SK-N-SH (cell line): ENCODE measurements around the gene NKAIN1. TPM values are rescaled to one million over a fixed set of nuclear protein-coding genes. Genes with fewer than 3 reads are reported as not detected.

Experiments used
- CTCF ChIA-PET: fragments of 300-600, 350-600 bp; formaldehyde crosslinking; extraction: SDS; loops from one replicate; lab custom pipeline; 2021; lab: Yijun Ruan, JAX
- POLR2A ChIA-PET: fragments of 350-600 bp; sonication (Branson Sonifier 250); formaldehyde crosslinking; extraction: SDS; loops from one replicate; lab custom pipeline; 2020; ENCODE audit warnings: antibody characterized with exemption, inconsistent platforms; lab: Yijun Ruan, JAX
- DNase-seq: peaks from one replicate; pipeline ENCODE4 v3.0.0; 2012
- H2AFZ ChIP-seq: fragments of 200-600 bp; sonication (generic); 2 replicates; pipeline ENCODE4 v1.8.1; 2016; ENCODE audit warnings: antibody characterized with exemption, mild to moderate bottlenecking, low read depth
- H3F3A ChIP-seq: fragments of 200-600 bp; sonication (generic); replicated peaks from 2 replicates; pipeline ENCODE3; 2016; ENCODE audit warnings: antibody characterized with exemption, mild to moderate bottlenecking; ENCODE audit not compliant: insufficient read depth
- H3K27ac ChIP-seq, 2 experiments: fragments of 200-500 bp in 1 of 2; fragments of 200-600 bp in 1 of 2; sonication (Bioruptor generic) in 1 of 2; sonication (generic), shearing (Covaris generic) in 1 of 2; 2 replicates each; pipeline versions ENCODE4 v1.5.1 to v1.6.1; 2014 to 2016; ENCODE audit warnings: low read depth in 2 of 2, inconsistent platforms in 1 of 2, low read length in 1 of 2, mild to moderate bottlenecking in 1 of 2, mixed read lengths in 1 of 2
- H3K27me3 ChIP-seq: fragments of 200-600 bp; sonication (generic), shearing (Covaris generic); 2 replicates; pipeline ENCODE4 v1.6.1; 2016; ENCODE audit warnings: mixed run types; ENCODE audit not compliant: insufficient read depth
- H3K36me3 ChIP-seq, 2 experiments: fragments of 200-500 bp in 1 of 2; fragments of 200-600 bp in 1 of 2; sonication (Bioruptor generic) in 1 of 2; sonication (generic) in 1 of 2; replicated peaks in 1 of 2; 2 replicates each; pipeline versions ENCODE3 to v1.5.1; 2014 to 2016; ENCODE audit warnings: low read length in 1 of 2, mild to moderate bottlenecking in 1 of 2; ENCODE audit not compliant: insufficient read depth in 2 of 2, control insufficient read depth in 1 of 2
- H3K4me1 ChIP-seq, 2 experiments: fragments of 200-500 bp in 1 of 2; fragments of 200-600 bp in 1 of 2; sonication (Bioruptor generic) in 1 of 2; sonication (generic), shearing (Covaris generic) in 1 of 2; 2 replicates each; pipeline versions ENCODE4 v1.5.1 to v1.6.1; 2014 to 2016; ENCODE audit warnings: low read depth in 1 of 2, low read length in 1 of 2, mixed run types in 1 of 2; ENCODE audit not compliant: insufficient read depth in 2 of 2, control insufficient read depth in 1 of 2
- H3K4me2 ChIP-seq: fragments of 200-600 bp; sonication (generic), shearing (Covaris generic); 2 replicates; pipeline ENCODE4 v1.6.1; 2017; ENCODE audit warnings: mixed run types
- H3K4me3 ChIP-seq, 2 experiments: fragments of 200-500 bp in 1 of 2; fragments of 200-600 bp in 1 of 2; sonication (Bioruptor generic) in 1 of 2; sonication (generic), shearing (Covaris generic) in 1 of 2; 2 replicates each; pipeline versions ENCODE4 v1.5.1 to v1.8.1; 2014 to 2016; ENCODE audit warnings: low read depth in 2 of 2, inconsistent platforms in 1 of 2, low read length in 1 of 2, mild to moderate bottlenecking in 1 of 2, mixed read lengths in 1 of 2, moderate library complexity in 1 of 2
- H3K79me2 ChIP-seq: fragments of 200-600 bp; sonication (generic); 2 replicates; pipeline ENCODE4 v1.8.1; 2017; ENCODE audit warnings: mild to moderate bottlenecking; ENCODE audit not compliant: insufficient read depth
- H3K9ac ChIP-seq: fragments of 200-600 bp; sonication (generic); 2 replicates; pipeline ENCODE4 v1.6.1; 2017; ENCODE audit warnings: mixed run types
- H3K9me2 ChIP-seq: fragments of 200-600 bp; sonication (generic); 2 replicates; pipeline ENCODE4 v1.6.1; 2017; ENCODE audit warnings: mixed run types
- H3K9me3 ChIP-seq: fragments of 200-600 bp; sonication (generic); 2 replicates; pipeline ENCODE4 v1.6.1; 2017; ENCODE audit warnings: mixed run types, mild to moderate bottlenecking, moderate library complexity
- H4K20me1 ChIP-seq: fragments of 200-600 bp; sonication (generic); 2 replicates; pipeline ENCODE4 v1.6.1; 2017; ENCODE audit warnings: mild to moderate bottlenecking, mixed run types; ENCODE audit not compliant: insufficient read depth
- JUND ChIP-seq: IDR thresholded peaks from 2 replicates; pipeline ENCODE4 v1.4.0; 2012
- RAD21 ChIP-seq: IDR thresholded peaks from 2 replicates; pipeline ENCODE4 v1.6.1; 2012; ENCODE audit warnings: mild to moderate bottlenecking, low read length
- SMC3 ChIP-seq: IDR thresholded peaks from 2 replicates; pipeline ENCODE4 v1.6.1; 2012; ENCODE audit warnings: low read depth, low read length, improper control_type of control experiment
- WGBS: methylation state at CpG from one replicate; pipeline ENCODE4 v1.1.6; 2017; ENCODE audit warnings: low lambda C conversion rate; 5-methylcytosine and 5-hydroxymethylcytosine counted together
- polyA plus RNA-seq, 3 experiments: library from polyadenylated mRNA; depleted of rRNA; stranded (reverse); fragments of >200 nt; gene quantifications; 2 replicates each; pipeline ENCODE4 v1.2.3, GENCODE V29; 2012
- TF ChIP-seq, protein P1 (sequence below): IDR thresholded peaks from 2 replicates; pipeline ENCODE4 v1.4.0; 2012; ENCODE audit warnings: low read depth, borderline replicate concordance
- TF ChIP-seq, protein P2 (sequence below): IDR thresholded peaks from 2 replicates; pipeline ENCODE4 v1.6.1; 2012; ENCODE audit warnings: mild to moderate bottlenecking, low read depth, low read length, moderate library complexity
- TF ChIP-seq, protein P3 (sequence below): fragments of 200-600 bp; sonication (generic); IDR thresholded peaks from 2 replicates; pipeline ENCODE4 v1.6.1; 2017; ENCODE audit warnings: antibody characterized with exemption, mild to moderate bottlenecking, moderate library complexity

Gene NKAIN1
- polyA plus RNA-seq, 1 of the 3 experiments (the other 2 are of a cell fraction), result 0.54 TPM

DNA sequence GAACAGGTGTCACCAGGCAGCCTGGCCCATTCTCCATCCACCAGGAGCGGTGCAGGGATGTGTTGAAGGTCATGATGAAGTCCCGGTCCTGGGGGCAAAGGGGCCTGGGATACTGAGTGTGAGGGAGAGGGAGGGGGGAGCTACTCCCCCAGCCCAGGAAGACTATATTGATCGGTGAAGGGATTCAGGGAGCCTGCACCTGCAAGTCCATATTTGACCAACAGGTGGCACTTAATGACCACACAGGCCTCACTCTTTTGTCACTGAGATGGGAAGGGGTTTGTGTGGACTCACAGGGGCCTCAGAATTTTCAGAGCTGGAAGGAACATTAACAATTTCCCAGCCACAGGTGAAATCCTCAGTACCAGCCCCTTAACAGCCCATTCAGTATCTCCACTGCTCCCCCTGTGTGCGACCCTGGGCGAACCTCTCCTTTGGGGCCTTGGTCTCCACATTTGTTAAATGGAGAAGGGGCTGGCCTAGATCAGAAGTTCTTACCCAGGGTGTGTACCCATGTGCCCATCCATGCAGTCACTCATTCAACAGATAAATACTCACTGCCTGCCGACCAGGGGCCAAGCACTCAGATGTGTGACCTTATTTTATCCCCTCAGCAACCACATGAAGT, 55.6 kb downstream of the NKAIN1 start:
- no peaks in the 10 kb centered on the region for H3K36me3 ChIP-seq
- H3K79me2 ChIP-seq, result no peaks in the 10 kb centered on the region

More for the DNA sequence above, 55.6 kb downstream of the NKAIN1 start:
- Histone ChIP-seq H3K27me3 (no peaks in the 10 kb centered on the region), H3K9me2 (no peaks in the 10 kb centered on the region), H2AFZ (no peak overlapping the region), H3K4me3 (peak overlapping the region in 1 of 2 experiments; percentile 29; a peak in 1 of 4 replicates), H4K20me1 (no peaks in the 10 kb centered on the region), H3K9me3 (no peaks in the 10 kb centered on the region), H3K4me1 (no peaks in the 10 kb centered on the region; a peak in 1 of 4 replicates), H3K27ac (no peak overlapping the region), H3K9ac (no peak overlapping the region), H3K4me2 (no peak overlapping the region), H3F3A (no peaks in the 10 kb centered on the region)
- DNase-seq, result peak; percentile 79
- 37% methylated on average over 6 of the region's 6 CpGs for WGBS
- ChIA-PET CTCF (interaction anchor here (0.6 to 7.5 kb wide), 66 partner anchors 17 to 471 kb away, joined by 3 to 224 read pairs (median 5); partner anchors contain the start of genes FABP3, HCRTR1, NKAIN1 and SERINC2), POLR2A (no interaction called here)
- TF ChIP-seq SMC3 (peak; percentile 87), RAD21 (peak; percentile 96), JUND (no peak)
- TF ChIP-seq, protein P1, sequence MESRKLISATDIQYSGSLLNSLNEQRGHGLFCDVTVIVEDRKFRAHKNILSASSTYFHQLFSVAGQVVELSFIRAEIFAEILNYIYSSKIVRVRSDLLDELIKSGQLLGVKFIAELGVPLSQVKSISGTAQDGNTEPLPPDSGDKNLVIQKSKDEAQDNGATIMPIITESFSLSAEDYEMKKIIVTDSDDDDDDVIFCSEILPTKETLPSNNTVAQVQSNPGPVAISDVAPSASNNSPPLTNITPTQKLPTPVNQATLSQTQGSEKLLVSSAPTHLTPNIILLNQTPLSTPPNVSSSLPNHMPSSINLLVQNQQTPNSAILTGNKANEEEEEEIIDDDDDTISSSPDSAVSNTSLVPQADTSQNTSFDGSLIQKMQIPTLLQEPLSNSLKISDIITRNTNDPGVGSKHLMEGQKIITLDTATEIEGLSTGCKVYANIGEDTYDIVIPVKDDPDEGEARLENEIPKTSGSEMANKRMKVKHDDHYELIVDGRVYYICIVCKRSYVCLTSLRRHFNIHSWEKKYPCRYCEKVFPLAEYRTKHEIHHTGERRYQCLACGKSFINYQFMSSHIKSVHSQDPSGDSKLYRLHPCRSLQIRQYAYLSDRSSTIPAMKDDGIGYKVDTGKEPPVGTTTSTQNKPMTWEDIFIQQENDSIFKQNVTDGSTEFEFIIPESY, result no peak
- TF ChIP-seq, protein P2, sequence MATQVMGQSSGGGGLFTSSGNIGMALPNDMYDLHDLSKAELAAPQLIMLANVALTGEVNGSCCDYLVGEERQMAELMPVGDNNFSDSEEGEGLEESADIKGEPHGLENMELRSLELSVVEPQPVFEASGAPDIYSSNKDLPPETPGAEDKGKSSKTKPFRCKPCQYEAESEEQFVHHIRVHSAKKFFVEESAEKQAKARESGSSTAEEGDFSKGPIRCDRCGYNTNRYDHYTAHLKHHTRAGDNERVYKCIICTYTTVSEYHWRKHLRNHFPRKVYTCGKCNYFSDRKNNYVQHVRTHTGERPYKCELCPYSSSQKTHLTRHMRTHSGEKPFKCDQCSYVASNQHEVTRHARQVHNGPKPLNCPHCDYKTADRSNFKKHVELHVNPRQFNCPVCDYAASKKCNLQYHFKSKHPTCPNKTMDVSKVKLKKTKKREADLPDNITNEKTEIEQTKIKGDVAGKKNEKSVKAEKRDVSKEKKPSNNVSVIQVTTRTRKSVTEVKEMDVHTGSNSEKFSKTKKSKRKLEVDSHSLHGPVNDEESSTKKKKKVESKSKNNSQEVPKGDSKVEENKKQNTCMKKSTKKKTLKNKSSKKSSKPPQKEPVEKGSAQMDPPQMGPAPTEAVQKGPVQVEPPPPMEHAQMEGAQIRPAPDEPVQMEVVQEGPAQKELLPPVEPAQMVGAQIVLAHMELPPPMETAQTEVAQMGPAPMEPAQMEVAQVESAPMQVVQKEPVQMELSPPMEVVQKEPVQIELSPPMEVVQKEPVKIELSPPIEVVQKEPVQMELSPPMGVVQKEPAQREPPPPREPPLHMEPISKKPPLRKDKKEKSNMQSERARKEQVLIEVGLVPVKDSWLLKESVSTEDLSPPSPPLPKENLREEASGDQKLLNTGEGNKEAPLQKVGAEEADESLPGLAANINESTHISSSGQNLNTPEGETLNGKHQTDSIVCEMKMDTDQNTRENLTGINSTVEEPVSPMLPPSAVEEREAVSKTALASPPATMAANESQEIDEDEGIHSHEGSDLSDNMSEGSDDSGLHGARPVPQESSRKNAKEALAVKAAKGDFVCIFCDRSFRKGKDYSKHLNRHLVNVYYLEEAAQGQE, result peak; percentile 63; the same call in 1 of the 2 replicates
- TF ChIP-seq, protein P3, sequence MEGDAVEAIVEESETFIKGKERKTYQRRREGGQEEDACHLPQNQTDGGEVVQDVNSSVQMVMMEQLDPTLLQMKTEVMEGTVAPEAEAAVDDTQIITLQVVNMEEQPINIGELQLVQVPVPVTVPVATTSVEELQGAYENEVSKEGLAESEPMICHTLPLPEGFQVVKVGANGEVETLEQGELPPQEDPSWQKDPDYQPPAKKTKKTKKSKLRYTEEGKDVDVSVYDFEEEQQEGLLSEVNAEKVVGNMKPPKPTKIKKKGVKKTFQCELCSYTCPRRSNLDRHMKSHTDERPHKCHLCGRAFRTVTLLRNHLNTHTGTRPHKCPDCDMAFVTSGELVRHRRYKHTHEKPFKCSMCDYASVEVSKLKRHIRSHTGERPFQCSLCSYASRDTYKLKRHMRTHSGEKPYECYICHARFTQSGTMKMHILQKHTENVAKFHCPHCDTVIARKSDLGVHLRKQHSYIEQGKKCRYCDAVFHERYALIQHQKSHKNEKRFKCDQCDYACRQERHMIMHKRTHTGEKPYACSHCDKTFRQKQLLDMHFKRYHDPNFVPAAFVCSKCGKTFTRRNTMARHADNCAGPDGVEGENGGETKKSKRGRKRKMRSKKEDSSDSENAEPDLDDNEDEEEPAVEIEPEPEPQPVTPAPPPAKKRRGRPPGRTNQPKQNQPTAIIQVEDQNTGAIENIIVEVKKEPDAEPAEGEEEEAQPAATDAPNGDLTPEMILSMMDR, result peak; percentile 88
